PFSK-1 (cell line): ENCODE results near the gene HDAC6.

Experiments used
- FOXP2 ChIP-seq: optimal IDR thresholded peaks from 2 replicates; pipeline ENCODE3; 2011; ENCODE audit warnings: borderline replicate concordance, control low read depth, inconsistent platforms; ENCODE audit not compliant: insufficient read depth; ENCODE audit errors: extremely low read length, extremely low read depth
- POLR2AphosphoS5 ChIP-seq: IDR thresholded peaks from 2 replicates; pipeline ENCODE4 v1.6.1; 2012; ENCODE audit warnings: low read depth, mild to moderate bottlenecking, control low read depth, low read length, moderate library complexity
- SIN3A ChIP-seq: IDR thresholded peaks from 2 replicates; pipeline ENCODE4 v1.6.1; 2012; ENCODE audit warnings: mild to moderate bottlenecking, low read length, moderate library complexity, borderline replicate concordance; ENCODE audit not compliant: insufficient read depth
- TAF1 ChIP-seq: IDR thresholded peaks from 2 replicates; pipeline ENCODE4 v1.6.1; 2012; ENCODE audit warnings: low read length, control low read depth, borderline replicate concordance; ENCODE audit not compliant: insufficient read depth
- TF ChIP-seq, protein P1 (sequence below), 2 experiments: IDR thresholded peaks; 2 replicates each; pipeline versions ENCODE4 v1.6.1 to v1.8.0; 2011 to 2012; ENCODE audit warnings: low read depth in 2 of 2, low read length in 2 of 2, control low read depth in 1 of 2, inconsistent platforms in 1 of 2, mild to moderate bottlenecking in 1 of 2, moderate library complexity in 1 of 2; ENCODE audit not compliant: insufficient read depth in 1 of 2

DNA sequence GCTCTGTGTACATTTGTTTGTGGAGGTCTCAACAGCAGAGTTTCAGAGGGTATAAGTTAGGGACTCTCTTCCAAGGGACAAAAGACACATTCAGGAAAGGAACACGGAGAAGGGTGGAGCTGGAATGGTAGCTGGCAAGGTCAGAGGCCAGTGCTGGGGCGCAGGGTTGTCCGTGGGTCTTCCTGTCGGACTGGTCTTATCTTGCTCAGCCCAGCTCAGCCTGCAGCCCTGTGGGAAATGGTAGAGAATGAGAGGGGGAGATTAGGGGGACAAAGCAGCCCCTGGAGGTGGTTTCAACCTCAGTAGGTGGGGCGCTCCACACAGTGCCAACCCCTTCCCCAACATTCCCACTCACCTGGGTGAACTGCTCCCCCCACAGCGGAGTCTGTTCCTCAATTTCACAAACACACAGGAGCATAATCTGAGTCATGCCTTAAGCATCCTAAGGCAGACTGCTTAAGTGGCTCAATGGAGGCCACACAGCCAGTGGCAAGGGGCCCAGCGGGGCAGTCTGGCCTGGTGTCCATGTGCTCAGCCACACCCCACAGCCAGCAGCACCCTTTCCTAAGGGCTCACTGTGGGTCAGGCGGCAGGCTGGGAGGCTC, 6.9 kb upstream of the HDAC6 start:
- no peak for TF ChIP-seq TAF1
- TF ChIP-seq, protein P1, sequence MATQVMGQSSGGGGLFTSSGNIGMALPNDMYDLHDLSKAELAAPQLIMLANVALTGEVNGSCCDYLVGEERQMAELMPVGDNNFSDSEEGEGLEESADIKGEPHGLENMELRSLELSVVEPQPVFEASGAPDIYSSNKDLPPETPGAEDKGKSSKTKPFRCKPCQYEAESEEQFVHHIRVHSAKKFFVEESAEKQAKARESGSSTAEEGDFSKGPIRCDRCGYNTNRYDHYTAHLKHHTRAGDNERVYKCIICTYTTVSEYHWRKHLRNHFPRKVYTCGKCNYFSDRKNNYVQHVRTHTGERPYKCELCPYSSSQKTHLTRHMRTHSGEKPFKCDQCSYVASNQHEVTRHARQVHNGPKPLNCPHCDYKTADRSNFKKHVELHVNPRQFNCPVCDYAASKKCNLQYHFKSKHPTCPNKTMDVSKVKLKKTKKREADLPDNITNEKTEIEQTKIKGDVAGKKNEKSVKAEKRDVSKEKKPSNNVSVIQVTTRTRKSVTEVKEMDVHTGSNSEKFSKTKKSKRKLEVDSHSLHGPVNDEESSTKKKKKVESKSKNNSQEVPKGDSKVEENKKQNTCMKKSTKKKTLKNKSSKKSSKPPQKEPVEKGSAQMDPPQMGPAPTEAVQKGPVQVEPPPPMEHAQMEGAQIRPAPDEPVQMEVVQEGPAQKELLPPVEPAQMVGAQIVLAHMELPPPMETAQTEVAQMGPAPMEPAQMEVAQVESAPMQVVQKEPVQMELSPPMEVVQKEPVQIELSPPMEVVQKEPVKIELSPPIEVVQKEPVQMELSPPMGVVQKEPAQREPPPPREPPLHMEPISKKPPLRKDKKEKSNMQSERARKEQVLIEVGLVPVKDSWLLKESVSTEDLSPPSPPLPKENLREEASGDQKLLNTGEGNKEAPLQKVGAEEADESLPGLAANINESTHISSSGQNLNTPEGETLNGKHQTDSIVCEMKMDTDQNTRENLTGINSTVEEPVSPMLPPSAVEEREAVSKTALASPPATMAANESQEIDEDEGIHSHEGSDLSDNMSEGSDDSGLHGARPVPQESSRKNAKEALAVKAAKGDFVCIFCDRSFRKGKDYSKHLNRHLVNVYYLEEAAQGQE (IDR thresholded peaks at IDR 0.05; ENCODE audit: insufficient read depth in 1 of 2, low read depth in 2 of 2, low read length in 2 of 2) = no peak
- no peak for TF ChIP-seq POLR2AphosphoS5
- TF ChIP-seq SIN3A = no peak
- TF ChIP-seq FOXP2 = no peak
